Measurements from ENCODE around the gene REPS2.

The REPS2 gene

GRCh38 chrX:17183566-17183965 lies 237.1 kb downstream of the REPS2 start:
- Histone ChIP-seq H2AK5ac (ENCODE audit: low read length) (no peak overlapping the region), H3K27ac (ENCODE audit: low read depth, low read length) (no peak overlapping the region), H2BK120ac (ENCODE audit: insufficient read depth, low read length, poor library complexity) (no peak overlapping the region), H3K9me3 (ENCODE audit: insufficient read depth, low read depth, low read length) (no peaks in the 10 kb centered on the region), H4K91ac (ENCODE audit: low read depth, low read length) (no peak overlapping the region), H3K9ac (ENCODE audit: low read length) (no peak overlapping the region), H3K18ac (ENCODE audit: low read length) (no peak overlapping the region), H3K4me2 (ENCODE audit: low read length) (no peak overlapping the region), H3K14ac (ENCODE audit: low read length) (no peak overlapping the region), H4K8ac (ENCODE audit: low read depth, low read length) (no peak overlapping the region), H2BK5ac (ENCODE audit: low read depth, low read length, poor library complexity) (no peak overlapping the region), H2BK12ac (ENCODE audit: low read length) (no peak overlapping the region), H3K79me1 (ENCODE audit: low read length) (no peaks in the 10 kb centered on the region), H2AFZ (ENCODE audit: insufficient read depth, low read length, poor library complexity) (no peak overlapping the region), H3K27me3 (ENCODE audit: insufficient read depth, low read length) (no peaks in the 10 kb centered on the region), H3K4me1 (ENCODE audit: control insufficient read depth in 1 of 2, insufficient read depth in 2 of 2, low read length in 2 of 2) (no peaks in the 10 kb centered on the region), H4K12ac (ENCODE audit: low read depth, low read length) (no peak overlapping the region), H3K36me3 (ENCODE audit: control insufficient read depth in 1 of 2, insufficient read depth in 2 of 2, low read length in 2 of 2) (no peaks in the 10 kb centered on the region), H3K79me2 (ENCODE audit: control insufficient read depth, insufficient read depth, low read length, poor library complexity) (no peaks in the 10 kb centered on the region), H3K4ac (ENCODE audit: low read depth, low read length) (no peak overlapping the region), H3K23ac (ENCODE audit: low read length) (no peak overlapping the region), H3K4me3 (ENCODE audit: low read depth, low read length) (no peak overlapping the region)
- no CpG with 5 or more reads among the region's 2 CpGs for WGBS (ENCODE audit: extremely low coverage, insufficient coverage, insufficient read length)
- peak; percentile 38 to 64 for DNase-seq

- Histone ChIP-seq H4K91ac (ENCODE audit: low read depth, low read length) (no peak overlapping the region), H3K4ac (ENCODE audit: low read depth, low read length) (no peak overlapping the region)
- WGBS (ENCODE audit: extremely low coverage, insufficient coverage, insufficient read length): no CpG with 5 or more reads among the region's 5 CpGs
Measured at GRCh38 chrX:17185431-17185830, 239.0 kb downstream of the REPS2 start.

GRCh38 chrX:17187136-17187756 lies 240.8 kb downstream of the REPS2 start:
- Histone ChIP-seq H2AK5ac (ENCODE audit: low read length) (no peak overlapping the region), H3K18ac (ENCODE audit: low read length) (no peak overlapping the region), H3K14ac (ENCODE audit: low read length) (no peak overlapping the region), H3K27ac (ENCODE audit: low read depth, low read length) (no peak overlapping the region), H3K4me2 (ENCODE audit: low read length) (no peak overlapping the region), H2AFZ (ENCODE audit: insufficient read depth, low read length, poor library complexity) (no peak overlapping the region), H4K12ac (ENCODE audit: low read depth, low read length) (no peak overlapping the region), H3K4ac (ENCODE audit: low read depth, low read length) (no peak overlapping the region), H3K23ac (ENCODE audit: low read length) (no peak overlapping the region), H2BK5ac (ENCODE audit: low read depth, low read length, poor library complexity) (no peak overlapping the region), H2BK120ac (ENCODE audit: insufficient read depth, low read length, poor library complexity) (no peak overlapping the region), H2BK12ac (ENCODE audit: low read length) (no peak overlapping the region), H3K4me1 (ENCODE audit: control insufficient read depth in 1 of 2, insufficient read depth in 2 of 2, low read length in 2 of 2) (no peaks in the 10 kb centered on the region), H4K91ac (ENCODE audit: low read depth, low read length) (no peak overlapping the region), H3K4me3 (ENCODE audit: low read depth, low read length) (no peak overlapping the region), H3K9me3 (ENCODE audit: insufficient read depth, low read depth, low read length) (no peaks in the 10 kb centered on the region), H3K27me3 (ENCODE audit: insufficient read depth, low read length) (no peaks in the 10 kb centered on the region), H4K8ac (ENCODE audit: low read depth, low read length) (no peak overlapping the region), H3K9ac (ENCODE audit: low read length) (no peak overlapping the region), H3K79me2 (ENCODE audit: control insufficient read depth, insufficient read depth, low read length, poor library complexity) (no peaks in the 10 kb centered on the region), H3K36me3 (ENCODE audit: control insufficient read depth in 1 of 2, insufficient read depth in 2 of 2, low read length in 2 of 2) (no peaks in the 10 kb centered on the region), H3K79me1 (ENCODE audit: low read length) (no peaks in the 10 kb centered on the region)
- DNase-seq: no peak
- no CpG with 5 or more reads among the region's 7 CpGs for WGBS (ENCODE audit: extremely low coverage, insufficient coverage, insufficient read length)

More at GRCh38 chrX:17185431-17185830, 239.0 kb downstream of the REPS2 start:
- Histone ChIP-seq H2AFZ (ENCODE audit: insufficient read depth, low read length, poor library complexity) (no peak overlapping the region), H3K79me2 (ENCODE audit: control insufficient read depth, insufficient read depth, low read length, poor library complexity) (no peaks in the 10 kb centered on the region), H3K4me2 (ENCODE audit: low read length) (no peak overlapping the region), H2BK12ac (ENCODE audit: low read length) (no peak overlapping the region), H3K9me3 (ENCODE audit: insufficient read depth, low read depth, low read length) (no peaks in the 10 kb centered on the region), H3K9ac (ENCODE audit: low read length) (no peak overlapping the region), H3K79me1 (ENCODE audit: low read length) (no peaks in the 10 kb centered on the region), H2BK5ac (ENCODE audit: low read depth, low read length, poor library complexity) (no peak overlapping the region), H2AK5ac (ENCODE audit: low read length) (no peak overlapping the region), H3K4me1 (ENCODE audit: control insufficient read depth in 1 of 2, insufficient read depth in 2 of 2, low read length in 2 of 2) (no peaks in the 10 kb centered on the region), H3K36me3 (ENCODE audit: control insufficient read depth in 1 of 2, insufficient read depth in 2 of 2, low read length in 2 of 2) (no peaks in the 10 kb centered on the region), H4K8ac (ENCODE audit: low read depth, low read length) (no peak overlapping the region), H3K18ac (ENCODE audit: low read length) (no peak overlapping the region), H3K27me3 (ENCODE audit: insufficient read depth, low read length) (no peaks in the 10 kb centered on the region), H3K4me3 (ENCODE audit: low read depth, low read length) (no peak overlapping the region), H3K23ac (ENCODE audit: low read length) (no peak overlapping the region), H4K12ac (ENCODE audit: low read depth, low read length) (no peak overlapping the region), H3K27ac (ENCODE audit: low read depth, low read length) (no peak overlapping the region), H2BK120ac (ENCODE audit: insufficient read depth, low read length, poor library complexity) (no peak overlapping the region), H3K14ac (ENCODE audit: low read length) (no peak overlapping the region)
- DNase-seq: no peak

- WGBS (ENCODE audit: extremely low coverage, insufficient coverage, insufficient read length): no CpG with 5 or more reads among the region's 8 CpGs
- Histone ChIP-seq H3K4ac (ENCODE audit: low read depth, low read length) (no peak overlapping the region), H2AFZ (ENCODE audit: insufficient read depth, low read length, poor library complexity) (no peak overlapping the region), H4K12ac (ENCODE audit: low read depth, low read length) (no peak overlapping the region), H3K36me3 (ENCODE audit: control insufficient read depth in 1 of 2, insufficient read depth in 2 of 2, low read length in 2 of 2) (no peaks in the 10 kb centered on the region), H3K23ac (ENCODE audit: low read length) (no peak overlapping the region), H4K8ac (ENCODE audit: low read depth, low read length) (no peak overlapping the region), H3K4me2 (ENCODE audit: low read length) (no peak overlapping the region), H3K9me3 (ENCODE audit: insufficient read depth, low read depth, low read length) (no peaks in the 10 kb centered on the region), H3K14ac (ENCODE audit: low read length) (no peak overlapping the region), H3K79me1 (ENCODE audit: low read length) (no peaks in the 10 kb centered on the region), H2AK5ac (ENCODE audit: low read length) (no peak overlapping the region), H3K4me3 (ENCODE audit: low read depth, low read length) (no peak overlapping the region), H3K4me1 (ENCODE audit: control insufficient read depth in 1 of 2, insufficient read depth in 2 of 2, low read length in 2 of 2) (no peaks in the 10 kb centered on the region), H3K27me3 (ENCODE audit: insufficient read depth, low read length) (no peaks in the 10 kb centered on the region), H3K9ac (ENCODE audit: low read length) (no peak overlapping the region), H2BK12ac (ENCODE audit: low read length) (no peak overlapping the region), H4K91ac (ENCODE audit: low read depth, low read length) (no peak overlapping the region), H2BK5ac (ENCODE audit: low read depth, low read length, poor library complexity) (no peak overlapping the region), H3K79me2 (ENCODE audit: control insufficient read depth, insufficient read depth, low read length, poor library complexity) (no peaks in the 10 kb centered on the region), H3K27ac (ENCODE audit: low read depth, low read length) (no peak overlapping the region), H2BK120ac (ENCODE audit: insufficient read depth, low read length, poor library complexity) (no peak overlapping the region), H3K18ac (ENCODE audit: low read length) (no peak overlapping the region)
- no peak for DNase-seq
Measured at GRCh38 chrX:17192106-17192505, 245.6 kb downstream of the REPS2 start.

Measured in trophoblast cell (in vitro differentiated cells and primary cell).